Measurements from ENCODE around the gene UCK2.

UCK2 gene

DNA sequence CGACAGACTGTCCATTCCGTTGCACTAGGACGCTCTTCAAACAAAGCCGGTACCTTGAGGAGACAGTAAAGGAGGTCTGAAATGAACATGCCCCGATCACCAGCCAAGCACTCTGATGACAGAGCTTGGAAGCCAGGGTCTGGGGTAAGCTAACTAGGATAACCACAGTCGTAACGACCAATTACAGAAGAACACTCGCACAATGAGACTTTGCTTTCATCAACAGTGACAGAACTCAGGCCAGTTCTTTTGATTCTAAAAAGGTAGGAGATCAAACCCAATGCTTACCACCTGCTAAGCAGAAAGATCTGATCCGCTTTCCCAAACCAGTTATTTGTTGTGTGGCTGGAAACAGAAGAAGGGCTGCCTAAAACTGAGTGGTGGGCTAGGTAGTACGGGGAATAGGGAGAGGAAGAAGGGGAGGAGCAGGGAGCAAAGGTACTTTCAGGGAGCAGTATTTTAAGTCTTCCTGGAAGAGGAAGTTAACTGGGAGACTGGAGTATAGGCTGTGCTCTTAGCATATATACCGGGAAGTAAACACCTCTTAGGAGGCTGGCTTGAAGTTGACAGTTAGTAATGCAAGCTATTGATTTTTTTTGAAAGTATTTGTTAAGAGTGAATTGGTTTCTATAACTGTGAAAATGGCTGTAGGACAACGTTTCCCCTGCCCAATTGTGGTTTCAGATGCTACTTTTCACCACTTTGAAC, 38.4 kb downstream of the UCK2 start:
- H3K27me3 ChIP-seq (ENCODE audit: control insufficient read depth, insufficient read depth, low read length), result no peaks in the 10 kb centered on the region
- no peak overlapping the region for H3K9ac ChIP-seq (ENCODE audit: low read length)
- H3K4me1 ChIP-seq (ENCODE audit: control insufficient read depth, insufficient read depth, low read length), result peaks cover 10% of the 10 kb centered on the region
- H3K4me3 ChIP-seq (ENCODE audit: low read depth, low read length), result no peak overlapping the region
- no peaks in the 10 kb centered on the region for H3K36me3 ChIP-seq (ENCODE audit: control insufficient read depth, insufficient read depth, low read length)
- H3K9me3 ChIP-seq (ENCODE audit: control insufficient read depth, insufficient read depth, low read depth, low read length), result no peaks in the 10 kb centered on the region
- no peak overlapping the region for H3K27ac ChIP-seq (ENCODE audit: low read depth, low read length)

DNA sequence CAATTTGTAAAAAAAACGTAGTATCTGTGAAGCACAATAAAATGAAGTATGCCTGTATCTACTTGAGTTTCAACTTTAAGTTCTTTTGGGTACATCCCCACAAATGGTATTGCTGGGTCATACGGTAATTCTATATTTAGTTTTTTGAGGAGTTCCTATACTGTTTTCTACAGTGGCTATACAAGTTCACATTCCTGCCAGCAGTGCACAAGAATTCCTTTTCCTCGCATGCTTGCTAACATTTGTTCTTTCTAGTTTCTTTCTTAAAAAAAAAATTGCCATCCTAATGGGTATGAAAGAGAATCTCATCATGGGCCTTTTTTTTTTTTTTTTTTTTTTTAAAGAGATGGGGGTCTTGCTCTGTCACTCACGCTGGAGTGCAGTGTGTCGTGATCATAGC, 41.9 kb downstream of the UCK2 start:
- Histone ChIP-seq H3K9me3 (ENCODE audit: control insufficient read depth, insufficient read depth, low read depth, low read length) (peaks cover 21% of the 10 kb centered on the region), H3K4me3 (ENCODE audit: low read depth, low read length) (no peak overlapping the region), H3K27me3 (ENCODE audit: control insufficient read depth, insufficient read depth, low read length) (no peaks in the 10 kb centered on the region), H3K4me1 (ENCODE audit: control insufficient read depth, insufficient read depth, low read length) (no peaks in the 10 kb centered on the region; the same call in 1 of the 2 replicates), H3K36me3 (ENCODE audit: control insufficient read depth, insufficient read depth, low read length) (no peaks in the 10 kb centered on the region), H3K27ac (ENCODE audit: low read depth, low read length) (no peak overlapping the region), H3K9ac (ENCODE audit: low read length) (no peak overlapping the region)

DNA sequence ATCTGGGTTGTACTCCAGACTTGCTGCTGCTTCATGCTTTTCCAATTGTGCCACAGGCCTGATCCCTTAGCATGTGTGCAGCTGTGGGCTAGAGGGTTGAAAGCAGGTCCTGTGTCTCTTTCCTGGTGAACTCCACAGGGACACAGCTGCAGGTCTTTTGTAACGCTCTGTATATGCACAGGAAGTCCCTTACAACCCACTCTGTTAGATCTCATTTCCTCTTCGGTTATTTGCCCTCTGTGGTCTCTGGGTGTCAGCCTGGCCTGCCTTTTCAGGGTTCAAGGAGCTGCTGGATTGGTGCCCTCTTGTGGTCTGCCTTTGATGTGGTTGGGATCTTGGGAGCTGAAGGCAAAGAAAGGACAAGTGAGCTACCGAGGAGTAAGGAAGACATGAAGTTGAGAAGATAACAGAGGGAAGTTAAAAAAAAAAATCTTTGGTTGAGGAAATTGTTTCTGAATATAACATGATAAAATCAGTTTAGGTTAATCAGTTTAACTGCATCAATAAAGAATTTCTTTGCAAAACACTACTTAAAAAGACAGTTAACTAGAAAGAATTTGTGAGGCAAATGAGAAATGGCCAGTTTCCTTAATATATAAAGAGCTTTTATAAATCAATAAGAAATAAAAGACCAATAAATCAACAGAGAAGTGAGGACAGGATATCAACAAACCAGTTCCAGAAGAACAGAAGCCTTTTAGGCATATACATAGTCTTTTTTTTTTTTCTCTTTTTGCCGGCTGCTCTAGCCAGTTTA, 44.1 kb downstream of the UCK2 start:
- Histone ChIP-seq H3K4me3 (ENCODE audit: low read depth, low read length) (no peak overlapping the region), H3K9me3 (ENCODE audit: control insufficient read depth, insufficient read depth, low read depth, low read length) (peaks cover 29% of the 10 kb centered on the region), H3K36me3 (ENCODE audit: control insufficient read depth, insufficient read depth, low read length) (no peaks in the 10 kb centered on the region; the same call in 1 of the 2 replicates), H3K4me1 (ENCODE audit: control insufficient read depth, insufficient read depth, low read length) (no peaks in the 10 kb centered on the region; the same call in 1 of the 2 replicates), H3K9ac (ENCODE audit: low read length) (no peak overlapping the region), H3K27me3 (ENCODE audit: control insufficient read depth, insufficient read depth, low read length) (no peaks in the 10 kb centered on the region), H3K27ac (ENCODE audit: low read depth, low read length) (no peak overlapping the region)

DNA sequence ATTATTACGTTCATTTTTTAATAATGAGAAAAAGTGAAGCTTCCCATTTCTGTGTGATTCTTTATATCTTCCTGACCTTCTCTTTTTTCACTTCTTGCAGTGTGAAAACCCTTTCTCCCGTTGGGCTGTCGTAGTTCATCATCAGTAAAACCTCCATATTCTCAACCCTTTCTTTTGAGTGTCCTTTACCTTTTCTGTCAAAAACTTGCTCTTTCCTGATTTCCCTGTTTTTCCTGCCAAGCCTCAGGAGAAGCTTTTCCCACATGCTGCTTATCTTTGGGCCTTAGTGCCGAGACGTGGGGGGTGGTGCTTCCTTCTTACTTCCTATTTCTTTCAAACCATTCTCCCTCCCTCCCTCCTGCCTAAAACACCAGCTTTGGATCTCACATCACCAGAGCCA, 46.1 kb downstream of the UCK2 start:
- Histone ChIP-seq H3K9me3 (ENCODE audit: control insufficient read depth, insufficient read depth, low read depth, low read length) (peaks cover 48% of the 10 kb centered on the region), H3K4me3 (ENCODE audit: low read depth, low read length) (no peak overlapping the region), H3K27ac (ENCODE audit: low read depth, low read length) (no peak overlapping the region), H3K27me3 (ENCODE audit: control insufficient read depth, insufficient read depth, low read length) (no peaks in the 10 kb centered on the region), H3K4me1 (ENCODE audit: control insufficient read depth, insufficient read depth, low read length) (no peaks in the 10 kb centered on the region; the same call in 1 of the 2 replicates), H3K36me3 (ENCODE audit: control insufficient read depth, insufficient read depth, low read length) (peaks cover 10% of the 10 kb centered on the region; the same call in 1 of the 2 replicates), H3K9ac (ENCODE audit: low read length) (no peak overlapping the region)

DNA sequence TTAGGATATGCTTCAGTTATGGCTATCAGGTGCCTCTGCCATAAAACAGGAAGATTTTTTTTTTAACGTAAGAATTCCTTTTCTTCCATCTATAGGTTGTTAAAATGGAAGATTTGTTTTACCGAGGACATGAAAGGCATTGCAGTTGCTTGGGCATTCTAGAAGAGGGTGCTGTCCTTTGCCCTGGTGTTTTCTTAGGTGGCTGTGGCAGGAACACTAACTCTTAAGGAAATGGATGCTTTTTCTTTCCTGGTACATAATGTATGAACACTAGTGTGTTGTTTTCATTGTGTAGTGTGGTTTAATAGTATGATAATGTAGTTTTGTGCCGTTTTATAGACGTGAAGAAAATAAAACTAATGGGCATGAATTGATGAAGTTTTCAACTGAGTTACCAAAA, 47.2 kb downstream of the UCK2 start:
- peaks cover 10% of the 10 kb centered on the region; the same call in 1 of the 2 replicates for H3K36me3 ChIP-seq (ENCODE audit: control insufficient read depth, insufficient read depth, low read length)
- H3K4me1 ChIP-seq (ENCODE audit: control insufficient read depth, insufficient read depth, low read length), result no peaks in the 10 kb centered on the region; the same call in 1 of the 2 replicates
- no peak overlapping the region for H3K9ac ChIP-seq (ENCODE audit: low read length)
- H3K9me3 ChIP-seq (ENCODE audit: control insufficient read depth, insufficient read depth, low read depth, low read length), result peaks cover 52% of the 10 kb centered on the region
- H3K27me3 ChIP-seq (ENCODE audit: control insufficient read depth, insufficient read depth, low read length), result no peaks in the 10 kb centered on the region
- H3K4me3 ChIP-seq (ENCODE audit: low read depth, low read length), result no peak overlapping the region
- H3K27ac ChIP-seq (ENCODE audit: low read depth, low read length), result no peak overlapping the region

DNA sequence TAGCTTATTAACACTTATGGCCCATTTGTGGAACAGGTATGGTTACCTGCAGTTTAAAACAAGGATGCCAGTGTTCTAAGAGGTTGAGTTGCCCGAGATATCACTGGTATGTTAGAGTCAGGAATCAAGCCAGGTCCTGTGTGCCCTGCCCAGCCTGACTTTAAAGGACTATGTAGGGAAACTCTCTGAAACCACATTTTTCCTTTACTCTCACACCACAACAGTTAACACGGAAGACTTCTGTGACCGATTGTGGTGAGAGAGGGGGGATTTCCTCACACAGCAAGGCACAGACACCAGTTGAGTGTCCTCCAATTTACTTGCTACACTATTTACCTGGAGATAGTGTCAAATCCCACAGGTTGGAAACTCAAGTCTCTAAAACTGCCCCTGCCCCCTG, 47.8 kb downstream of the UCK2 start:
- H3K4me3 ChIP-seq (ENCODE audit: low read depth, low read length), result no peak overlapping the region
- H3K9me3 ChIP-seq (ENCODE audit: control insufficient read depth, insufficient read depth, low read depth, low read length), result peaks cover 52% of the 10 kb centered on the region
- H3K27ac ChIP-seq (ENCODE audit: low read depth, low read length), result no peak overlapping the region
- H3K27me3 ChIP-seq (ENCODE audit: control insufficient read depth, insufficient read depth, low read length), result no peaks in the 10 kb centered on the region
- no peak overlapping the region for H3K9ac ChIP-seq (ENCODE audit: low read length)
- H3K36me3 ChIP-seq (ENCODE audit: control insufficient read depth, insufficient read depth, low read length), result peaks cover 10% of the 10 kb centered on the region; the same call in 1 of the 2 replicates
- H3K4me1 ChIP-seq (ENCODE audit: control insufficient read depth, insufficient read depth, low read length), result no peaks in the 10 kb centered on the region; the same call in 1 of the 2 replicates

DNA sequence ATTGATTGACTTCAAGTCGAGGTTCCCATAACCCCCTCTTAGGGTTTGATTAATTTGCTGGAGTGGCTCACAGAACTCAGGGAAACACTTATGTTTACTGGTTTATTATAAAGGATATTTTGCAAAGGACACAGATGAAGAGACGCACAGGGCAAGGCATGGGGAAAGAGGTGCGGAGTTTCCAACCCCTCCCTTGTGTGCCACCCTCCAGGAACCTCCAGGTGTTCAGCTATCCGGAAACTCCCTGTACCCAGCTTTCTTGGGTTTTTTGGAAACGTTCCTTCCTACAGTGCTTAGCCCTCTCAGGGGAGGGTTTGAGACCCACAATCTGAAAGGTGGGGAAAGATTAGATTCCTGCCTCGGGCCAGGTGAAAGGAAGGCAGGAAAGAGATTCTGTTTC, 48.2 kb downstream of the UCK2 start:
- Histone ChIP-seq H3K36me3 (ENCODE audit: control insufficient read depth, insufficient read depth, low read length) (peaks cover 10% of the 10 kb centered on the region; the same call in 1 of the 2 replicates), H3K9me3 (ENCODE audit: control insufficient read depth, insufficient read depth, low read depth, low read length) (peaks cover 52% of the 10 kb centered on the region), H3K27ac (ENCODE audit: low read depth, low read length) (no peak overlapping the region), H3K9ac (ENCODE audit: low read length) (no peak overlapping the region), H3K4me3 (ENCODE audit: low read depth, low read length) (no peak overlapping the region), H3K27me3 (ENCODE audit: control insufficient read depth, insufficient read depth, low read length) (no peaks in the 10 kb centered on the region), H3K4me1 (ENCODE audit: control insufficient read depth, insufficient read depth, low read length) (no peaks in the 10 kb centered on the region; the same call in 1 of the 2 replicates)

DNA sequence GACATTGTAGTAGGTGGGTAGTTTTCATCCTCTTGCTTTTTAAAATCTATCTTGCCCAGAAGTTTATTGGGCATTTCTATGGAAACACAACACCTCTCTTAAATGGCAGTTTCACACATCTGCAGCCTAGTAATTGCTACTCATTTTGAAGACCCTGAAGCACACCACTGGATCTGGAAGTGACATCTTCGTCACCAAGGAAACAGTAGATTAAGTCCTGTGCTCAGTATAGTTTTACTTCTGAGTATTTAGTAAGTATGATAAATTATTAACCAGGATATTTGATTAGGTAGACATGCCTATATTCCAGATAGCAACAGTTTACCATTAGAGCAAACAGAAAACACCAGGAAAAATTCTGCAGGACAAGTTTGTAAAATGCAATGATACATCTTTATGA, 48.7 kb downstream of the UCK2 start:
- Histone ChIP-seq H3K4me1 (ENCODE audit: control insufficient read depth, insufficient read depth, low read length) (no peaks in the 10 kb centered on the region; the same call in 1 of the 2 replicates), H3K36me3 (ENCODE audit: control insufficient read depth, insufficient read depth, low read length) (peaks cover 10% of the 10 kb centered on the region; the same call in 1 of the 2 replicates), H3K27ac (ENCODE audit: low read depth, low read length) (no peak overlapping the region), H3K27me3 (ENCODE audit: control insufficient read depth, insufficient read depth, low read length) (no peaks in the 10 kb centered on the region), H3K9me3 (ENCODE audit: control insufficient read depth, insufficient read depth, low read depth, low read length) (peaks cover 50% of the 10 kb centered on the region), H3K4me3 (ENCODE audit: low read depth, low read length) (no peak overlapping the region), H3K9ac (ENCODE audit: low read length) (no peak overlapping the region)

DNA sequence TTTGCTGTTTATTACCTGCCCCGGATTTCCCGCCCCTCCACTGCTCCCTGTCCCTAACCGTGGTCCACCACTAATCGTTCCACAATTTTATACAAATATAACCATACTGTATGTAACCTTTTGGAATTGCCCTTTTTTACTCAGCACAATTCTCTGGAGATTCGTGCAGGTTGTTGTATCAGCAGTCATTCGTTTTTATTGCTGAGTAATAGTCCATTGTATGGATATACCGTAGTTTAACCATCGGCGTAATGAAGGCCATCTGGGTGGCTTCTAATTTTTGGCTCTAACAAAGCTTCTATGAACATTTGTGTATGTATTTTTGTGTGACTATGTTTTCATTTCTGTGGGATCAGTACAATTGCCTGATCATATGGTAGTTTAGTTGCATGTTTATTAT, 50.0 kb downstream of the UCK2 start:
- H3K4me1 ChIP-seq (ENCODE audit: control insufficient read depth, insufficient read depth, low read length), result no peaks in the 10 kb centered on the region; the same call in none of the 2 replicates

DNA sequence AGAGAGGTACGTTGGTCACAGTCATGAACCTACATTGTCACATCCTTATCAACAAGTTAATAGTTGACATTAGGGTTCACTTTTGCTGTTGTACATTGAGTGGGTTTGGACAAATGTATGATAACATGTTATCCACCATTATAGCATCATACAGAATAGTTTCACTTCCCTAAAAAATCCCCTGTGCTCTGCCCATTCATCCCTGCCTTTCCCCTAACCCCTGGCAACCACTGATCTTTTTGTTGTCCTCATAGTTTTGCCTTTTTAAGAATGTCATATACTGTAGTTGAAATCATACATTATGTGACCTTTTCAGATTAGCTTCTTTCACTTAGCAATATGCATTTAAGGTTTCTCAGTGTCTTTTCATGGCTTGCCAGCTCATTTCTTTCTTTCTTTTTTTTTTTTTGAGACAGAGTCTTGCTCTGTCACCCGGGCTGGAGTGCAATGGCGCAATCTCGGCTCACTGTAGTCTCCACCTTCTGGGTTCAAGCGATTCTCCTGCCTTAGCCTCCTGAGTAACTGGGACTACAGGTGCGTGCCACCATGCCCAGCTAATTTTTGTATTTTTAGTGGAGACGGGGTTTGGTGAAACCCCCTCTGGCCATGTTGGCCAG, 50.6 kb downstream of the UCK2 start:
- Histone ChIP-seq H3K9ac (ENCODE audit: low read length) (no peak overlapping the region), H3K36me3 (ENCODE audit: control insufficient read depth, insufficient read depth, low read length) (peaks cover 14% of the 10 kb centered on the region), H3K27me3 (ENCODE audit: control insufficient read depth, insufficient read depth, low read length) (no peaks in the 10 kb centered on the region), H3K4me3 (ENCODE audit: low read depth, low read length) (no peak overlapping the region), H3K27ac (ENCODE audit: low read depth, low read length) (no peak overlapping the region), H3K9me3 (ENCODE audit: control insufficient read depth, insufficient read depth, low read depth, low read length) (peaks cover 41% of the 10 kb centered on the region), H3K4me1 (ENCODE audit: control insufficient read depth, insufficient read depth, low read length) (no peaks in the 10 kb centered on the region; the same call in none of the 2 replicates)

More for the DNA sequence above, 50.0 kb downstream of the UCK2 start:
- no peaks in the 10 kb centered on the region for H3K27me3 ChIP-seq (ENCODE audit: control insufficient read depth, insufficient read depth, low read length)
- peaks cover 46% of the 10 kb centered on the region for H3K9me3 ChIP-seq (ENCODE audit: control insufficient read depth, insufficient read depth, low read depth, low read length)
- no peak overlapping the region for H3K4me3 ChIP-seq (ENCODE audit: low read depth, low read length)
- H3K9ac ChIP-seq (ENCODE audit: low read length), result no peak overlapping the region
- H3K36me3 ChIP-seq (ENCODE audit: control insufficient read depth, insufficient read depth, low read length), result peaks cover 14% of the 10 kb centered on the region
- H3K27ac ChIP-seq (ENCODE audit: low read depth, low read length), result no peak overlapping the region

DNA sequence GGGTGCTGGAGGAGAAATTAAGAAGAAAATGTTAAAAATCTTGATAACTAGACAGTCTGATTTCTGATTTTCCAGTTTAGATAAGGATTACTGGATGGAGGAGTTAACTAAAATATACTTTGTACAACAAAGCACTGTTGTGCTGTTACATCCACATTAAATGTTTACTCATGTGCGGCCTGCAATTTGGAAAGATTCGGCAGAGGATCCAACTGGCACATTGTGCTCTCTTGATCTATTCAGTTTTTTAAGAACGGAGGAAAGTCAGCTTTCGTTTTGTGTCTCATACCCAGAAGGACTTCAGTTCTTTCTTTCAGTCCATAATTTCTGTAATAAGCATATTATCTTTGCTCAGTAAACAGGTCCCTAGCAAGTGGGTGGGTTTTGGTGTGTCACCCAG, 52.5 kb downstream of the UCK2 start:
- Histone ChIP-seq H3K9ac (ENCODE audit: low read length) (no peak overlapping the region), H3K4me1 (ENCODE audit: control insufficient read depth, insufficient read depth, low read length) (peaks cover 17% of the 10 kb centered on the region), H3K4me3 (ENCODE audit: low read depth, low read length) (no peak overlapping the region), H3K9me3 (ENCODE audit: control insufficient read depth, insufficient read depth, low read depth, low read length) (peaks cover 31% of the 10 kb centered on the region), H3K27ac (ENCODE audit: low read depth, low read length) (no peak overlapping the region), H3K36me3 (ENCODE audit: control insufficient read depth, insufficient read depth, low read length) (peaks cover 14% of the 10 kb centered on the region), H3K27me3 (ENCODE audit: control insufficient read depth, insufficient read depth, low read length) (no peaks in the 10 kb centered on the region)

All from HUES6 (cell line).